HepG2 (cell line): Measurements from ENCODE around the gene ARL3. TPM values are rescaled to one million over a fixed set of nuclear protein-coding genes. Genes with fewer than 3 reads are reported as not detected.

Experiments used
- MTA1 ChIP-seq: sonication (generic); formaldehyde crosslinking; IDR thresholded peaks from 2 replicates; pipeline ENCODE4 v1.4.0; 2020; ENCODE audit warnings: missing genetic modification reagents, mild to moderate bottlenecking, borderline replicate concordance
- NFATC3 ChIP-seq: sonication (generic); formaldehyde crosslinking; IDR thresholded peaks from 2 replicates; pipeline ENCODE4 v1.5.1; 2020; ENCODE audit warnings: mild to moderate bottlenecking, missing genetic modification reagents
- PITX1 ChIP-seq: sonication (generic); formaldehyde crosslinking; IDR thresholded peaks from 2 replicates; pipeline ENCODE4 v1.5.1; 2020; ENCODE audit warnings: mild to moderate bottlenecking, missing genetic modification reagents
- POLR2A ChIP-seq, 2 experiments: IDR thresholded peaks; 2 replicates each; pipeline ENCODE4 v1.6.1; 2011; ENCODE audit warnings: low read depth in 2 of 2, low read length in 2 of 2, mild to moderate bottlenecking in 1 of 2, moderate library complexity in 1 of 2; ENCODE audit not compliant: insufficient read depth in 1 of 2
- RFX1 ChIP-seq: fragments of 450-650 bp; IDR thresholded peaks from 2 replicates; pipeline ENCODE4 v1.6.1; 2017
- RORA ChIP-seq: sonication (generic); formaldehyde crosslinking; IDR thresholded peaks from 2 replicates; pipeline ENCODE4 v1.5.0; 2020; ENCODE audit warnings: mild to moderate bottlenecking, missing genetic modification reagents, moderate library complexity
- SOX6 ChIP-seq, 2 experiments: fragments of 450-650 bp in 1 of 2; sonication (generic) in 1 of 2; formaldehyde crosslinking in 1 of 2; IDR thresholded peaks; 2 replicates each; pipeline versions ENCODE4 v1.4.0 to v1.6.1; 2017 to 2020; ENCODE audit warnings: antibody characterized with exemption in 1 of 2, mild to moderate bottlenecking in 1 of 2, missing genetic modification reagents in 1 of 2
- TFDP1 ChIP-seq: IDR thresholded peaks from 2 replicates; pipeline ENCODE4 v1.6.1; 2016; ENCODE audit warnings: missing compliant biosample characterization, missing genetic modification reagents, borderline replicate concordance
- ZNF33B ChIP-seq: sonication (generic); formaldehyde crosslinking; IDR thresholded peaks from 2 replicates; pipeline ENCODE4 v1.5.1; 2020; ENCODE audit warnings: mild to moderate bottlenecking, missing genetic modification reagents
- ZNF451 ChIP-seq: sonication (generic); formaldehyde crosslinking; IDR thresholded peaks from 2 replicates; pipeline ENCODE4 v1.5.0; 2020; ENCODE audit warnings: mild to moderate bottlenecking, missing genetic modification reagents
- ZNF589 ChIP-seq: sonication (generic); formaldehyde crosslinking; conservative IDR thresholded peaks from 2 replicates; pipeline ENCODE4 v1.8.0; 2022; ENCODE audit warnings: mild to moderate bottlenecking, moderate library complexity, missing genetic modification reagents
- ZNF710 ChIP-seq: sonication (generic); formaldehyde crosslinking; IDR thresholded peaks from 2 replicates; pipeline ENCODE4 v1.5.0; 2020; ENCODE audit warnings: mild to moderate bottlenecking, missing genetic modification reagents, borderline replicate concordance
- ZSCAN22 ChIP-seq: sonication (generic); formaldehyde crosslinking; IDR thresholded peaks from 2 replicates; pipeline ENCODE4 v1.4.0; 2020; ENCODE audit warnings: mild to moderate bottlenecking, missing genetic modification reagents
- polyA plus RNA-seq, 8 experiments: library from polyadenylated mRNA; depleted of rRNA in 3 of 8; stranded (reverse) in 7 of 8; unstranded in 1 of 8; fragments of >200 nt; fragmentation: Illumina TruSeq in 4 of 8; extraction: Trizol in 4 of 8; gene quantifications; 2 replicates each; pipeline versions ENCODE4 v1.2.1 to v1.2.3, GENCODE V29; 2011 to 2016; ENCODE audit warnings: low read depth in 4 of 8, missing spikeins in 1 of 8, mixed read lengths in 1 of 8; ENCODE audit not compliant: insufficient read depth in 1 of 8
- total RNA-seq, 5 experiments: library from RNA; depleted of rRNA; stranded (reverse); fragments of >200 nt; fragmentation: Illumina TruSeq; extraction: Trizol; gene quantifications; 2 replicates each; pipeline ENCODE4 v1.2.3, GENCODE V29; 2016; ENCODE audit warnings: low read depth in 1 of 5

Gene ARL3
- total and polyA plus RNA-seq, 2 of the 13 experiments (the other 11 are each of a cell fraction or from before 2014, with no cell fraction given) = 5.2 to 6.6 TPM

- TF ChIP-seq ZNF710 (CRISPR knock-in tag) (no peak; the same call in 1 of the 2 replicates), RORA (no peak; the same call in 1 of the 2 replicates), MTA1 (peak; percentile 21; the same call in 1 of the 2 replicates), ZNF451 (CRISPR knock-in tag) (0 out of 2 replicates have a peak, but pooled peaks have one; percentile 48), ZNF589 (CRISPR knock-in tag) (no peak), SOX6 (IDR thresholded peaks at IDR 0.05) (no peak), SOX6 (CRISPR knock-in tag; IDR thresholded peaks at IDR 0.05) (peak; percentile 29), ZSCAN22 (CRISPR knock-in tag) (no peak), ZNF33B (CRISPR knock-in tag) (no peak), TFDP1 (peak; percentile 88; the same call in 1 of the 2 replicates), NFATC3 (no peak), PITX1 (0 out of 2 replicates have a peak, but pooled peaks have one; percentile 11), RFX1 (peak; percentile 92), POLR2A (IDR thresholded peaks at IDR 0.05; ENCODE audit: insufficient read depth in 1 of 2, low read depth in 2 of 2, low read length in 2 of 2) (peak; percentile 45 to 69; a peak in 3 of 4 replicates)
- TF ChIP-seq, all 625 proteins: peak for 152
Measured at GRCh38 chr10:102713814-102714620, at the start of gene ARL3 (continued).
